CD4-positive, alpha-beta T cell treated with Interleukin-15 for 1 hour (primary cell): ENCODE measurements around the gene HCFC2.
A peak's percentile ranks its signal among the peaks of the same experiment; 100 is the strongest.
"Not testable (repeated sequence)": the region's sequence is repeated elsewhere in the genome, so short reads cannot be mapped to it uniquely, and the experiment has no call there.

Experiments used
- DNase-seq: peaks from one replicate; pipeline ENCODE4 v3.0.0-alpha.2; 2020

Gene HCFC2

DNA sequence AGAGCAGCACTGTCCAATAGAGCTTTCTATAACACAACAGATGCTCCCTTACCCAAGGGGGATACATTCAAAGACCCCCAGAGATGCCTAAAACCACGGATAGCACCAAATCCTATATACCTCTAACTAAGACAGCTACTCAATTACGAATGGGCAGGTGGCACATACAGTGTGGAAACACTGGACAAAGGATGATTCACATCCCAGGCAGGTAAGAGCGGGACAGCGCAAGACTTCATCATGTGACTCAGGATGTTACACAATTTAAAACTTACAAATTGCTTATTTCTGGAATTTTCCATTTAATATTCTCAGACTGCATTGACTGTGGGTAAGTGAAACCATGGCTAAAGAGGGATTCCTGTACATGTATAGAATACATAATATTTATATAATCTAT, 5.5 kb upstream of the HCFC2 start:
- no peak for DNase-seq

DNA sequence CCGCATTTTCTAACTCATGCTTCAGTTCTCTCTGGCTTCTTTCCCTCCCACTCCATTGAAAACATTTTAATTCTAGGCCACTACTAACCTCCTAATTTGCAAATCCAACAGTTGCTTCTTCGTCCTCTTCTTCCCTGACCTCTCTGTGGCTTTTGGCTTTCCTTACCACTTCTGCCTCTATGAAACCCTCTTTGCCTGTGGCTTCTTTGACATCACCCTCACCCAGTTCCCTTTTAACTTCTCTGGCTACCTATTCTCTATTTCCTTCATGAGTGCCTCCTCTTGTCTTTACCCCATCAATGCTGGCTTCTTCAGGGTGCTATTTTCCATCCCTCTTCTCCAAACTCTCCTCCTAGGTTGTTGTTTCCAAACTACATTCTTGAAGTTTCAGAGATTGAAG, 4.4 kb upstream of the HCFC2 start:
- no peak for DNase-seq

DNA sequence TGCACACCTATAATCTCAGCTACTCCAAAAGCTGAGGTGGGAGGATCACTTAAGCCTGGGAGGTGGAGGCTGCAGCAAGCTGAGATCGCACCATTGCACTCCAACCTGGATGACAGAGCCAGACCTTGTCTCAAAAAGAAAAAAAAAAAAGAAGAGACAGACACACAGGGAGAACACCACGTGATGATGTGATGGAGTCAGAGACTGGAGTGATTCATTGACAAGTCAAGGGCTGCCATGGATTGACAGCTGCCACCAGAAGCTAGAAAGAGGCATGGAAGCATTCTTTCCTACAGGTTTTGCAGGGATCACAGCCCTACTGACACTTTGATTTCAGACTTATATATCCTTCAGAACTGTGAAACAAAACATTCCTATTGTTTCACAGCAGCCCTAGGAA, 3.5 kb upstream of the HCFC2 start:
- DNase-seq = no peak

DNA sequence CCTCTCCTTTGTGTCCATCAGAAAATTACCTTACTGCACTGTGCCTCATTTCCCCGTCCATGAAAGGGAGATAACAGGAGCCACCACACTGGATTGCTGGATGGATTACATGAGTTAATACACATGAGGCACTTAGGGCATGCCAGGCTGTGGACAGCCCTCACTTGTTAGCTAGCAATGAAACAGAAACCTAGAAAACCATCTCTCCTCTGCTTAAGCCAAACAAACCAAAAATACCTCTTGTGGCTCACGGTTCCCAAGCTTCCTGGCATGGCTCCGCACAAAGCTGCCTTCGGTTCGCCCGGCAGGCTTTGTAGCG, 660 bp upstream of the HCFC2 start:
- DNase-seq = no peak

DNA sequence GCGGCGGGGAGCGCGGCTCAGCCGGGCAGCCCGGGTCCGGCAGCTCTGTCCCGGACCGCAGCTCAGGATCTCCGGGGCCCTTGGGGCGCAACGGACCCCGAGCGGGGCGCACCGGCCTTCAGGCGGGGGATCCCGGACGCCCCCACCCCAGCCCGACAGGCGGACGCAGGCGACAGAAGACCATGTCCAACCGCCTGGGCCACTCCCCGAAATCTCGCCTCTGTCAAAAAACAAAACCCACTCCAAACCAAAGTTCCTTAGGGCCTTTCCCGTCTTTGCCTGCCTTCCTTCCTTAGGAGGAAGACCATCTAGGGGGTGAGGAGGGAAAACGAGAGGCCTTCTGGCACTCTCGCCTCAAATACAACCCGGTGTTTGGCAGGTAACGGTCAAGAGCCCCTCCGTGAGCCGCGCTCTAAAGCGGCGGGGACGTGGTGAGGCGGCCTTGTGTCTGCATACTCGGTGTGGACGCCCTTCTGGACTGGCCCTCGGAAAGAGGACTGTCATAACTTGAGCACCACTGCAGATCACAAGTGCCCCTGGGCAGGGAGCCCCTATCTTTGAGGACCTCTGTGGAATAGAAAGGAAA, 604 bp downstream of the HCFC2 start:
- no peak for DNase-seq

DNA sequence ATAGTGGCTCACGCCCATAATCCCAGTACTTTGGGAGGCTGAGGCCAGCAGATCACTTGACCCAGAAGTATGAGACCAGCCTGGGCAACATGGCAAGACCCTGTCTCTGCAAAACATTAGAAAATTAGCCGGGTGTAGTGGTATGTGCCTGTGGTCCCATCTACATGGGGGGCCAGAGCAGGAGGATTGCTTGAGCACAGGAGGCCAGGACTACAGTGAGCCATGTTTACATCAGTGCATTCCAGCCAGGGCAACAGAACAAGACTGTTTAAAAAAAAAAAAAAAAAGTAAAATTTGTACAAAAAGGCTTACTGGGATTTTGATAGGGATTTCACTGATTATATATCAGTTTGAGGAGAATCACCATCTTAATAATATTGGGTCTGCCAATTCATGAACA, 7.8 kb downstream of the HCFC2 start:
- DNase-seq = no peak

DNA sequence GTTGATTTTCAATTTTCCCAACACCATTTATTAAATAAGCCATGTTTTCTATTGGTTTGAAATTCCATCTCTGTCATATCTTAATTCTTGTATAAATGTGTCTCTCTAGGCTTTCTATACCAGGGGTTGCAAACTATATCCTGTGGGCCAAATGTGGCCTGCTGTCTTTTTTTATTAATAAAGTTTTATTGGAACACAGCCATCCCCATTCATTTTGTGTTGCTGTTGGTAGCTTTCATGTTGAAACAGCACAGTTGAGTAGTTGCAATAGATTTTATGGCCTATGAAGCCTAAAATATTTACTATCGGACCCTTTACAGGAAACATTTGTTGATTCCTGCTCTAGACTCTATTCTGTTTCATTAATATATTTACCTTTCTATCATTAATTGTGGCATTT, 9.4 kb downstream of the HCFC2 start:
- DNase-seq = no peak

DNA sequence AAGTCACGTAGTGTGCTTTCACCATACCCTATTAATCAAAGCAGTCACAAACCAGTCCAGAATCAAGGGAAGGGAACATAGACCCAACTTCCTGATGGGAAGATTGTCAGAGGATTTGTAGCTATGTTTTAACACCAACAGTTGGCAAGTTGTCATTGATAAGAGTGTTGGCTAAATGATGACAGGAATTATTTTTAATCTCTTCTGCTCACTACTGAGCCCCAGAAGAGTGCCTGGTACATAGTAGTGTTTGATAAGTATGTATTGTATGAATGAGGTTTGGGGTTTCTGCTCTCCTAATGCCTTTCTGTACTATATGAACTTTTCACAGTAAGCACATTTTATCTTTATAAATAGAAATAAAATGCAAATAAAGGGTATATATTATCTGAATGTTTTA, 14.7 kb downstream of the HCFC2 start:
- DNase-seq = no peak

DNA sequence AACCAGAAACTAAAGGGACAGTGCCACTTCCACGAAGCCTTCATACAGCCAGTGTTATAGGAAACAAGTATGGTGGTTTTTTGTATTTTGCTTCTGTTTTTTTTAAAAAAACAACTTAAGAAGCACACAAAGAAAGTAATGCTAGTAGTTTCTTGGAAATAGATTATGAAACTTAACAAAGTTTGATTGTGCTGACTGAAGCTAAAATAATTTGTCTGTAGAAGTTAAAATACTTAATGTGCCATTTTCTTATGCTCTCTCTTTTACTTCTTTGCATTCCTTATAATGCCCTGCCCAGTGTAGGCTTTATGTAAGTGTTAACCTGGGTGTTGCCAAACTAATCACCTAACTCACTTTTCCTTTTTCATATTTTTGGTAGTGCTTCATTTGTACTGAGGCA, 16.4 kb downstream of the HCFC2 start:
- DNase-seq = no peak

DNA sequence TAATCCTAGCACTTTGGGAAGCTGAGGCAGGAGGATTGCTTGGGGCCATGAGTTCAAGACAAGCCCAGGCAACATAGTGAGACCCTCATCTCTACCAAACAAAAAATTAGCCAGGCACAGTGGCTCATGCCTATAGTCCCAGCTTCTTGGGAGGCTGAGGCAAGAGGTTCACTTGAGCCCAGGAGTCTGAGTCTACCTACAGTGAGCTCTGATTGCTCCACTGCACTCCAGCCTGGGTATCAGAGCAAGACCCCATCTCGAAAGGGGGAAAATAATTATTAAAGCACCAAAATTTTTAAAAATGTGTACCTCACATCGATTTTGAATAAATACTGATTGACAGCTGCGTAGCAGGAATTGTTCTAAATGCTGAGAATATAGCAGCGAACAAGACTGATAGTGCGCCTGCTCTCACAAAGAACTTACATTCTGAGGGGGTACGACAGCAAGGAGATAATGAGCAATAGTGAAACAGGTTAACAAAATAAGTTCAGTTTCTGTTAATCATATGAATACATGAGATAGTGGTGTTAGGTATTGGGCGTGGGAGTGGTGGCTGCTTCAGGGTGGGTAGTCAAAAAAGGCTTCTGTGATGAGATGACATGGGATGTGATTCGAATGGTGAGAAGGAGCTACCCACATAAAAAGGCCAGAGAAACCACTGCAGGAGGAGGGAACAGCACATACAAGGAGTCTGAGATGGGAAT, 19.6 kb downstream of the HCFC2 start:
- DNase-seq = no peak

DNA sequence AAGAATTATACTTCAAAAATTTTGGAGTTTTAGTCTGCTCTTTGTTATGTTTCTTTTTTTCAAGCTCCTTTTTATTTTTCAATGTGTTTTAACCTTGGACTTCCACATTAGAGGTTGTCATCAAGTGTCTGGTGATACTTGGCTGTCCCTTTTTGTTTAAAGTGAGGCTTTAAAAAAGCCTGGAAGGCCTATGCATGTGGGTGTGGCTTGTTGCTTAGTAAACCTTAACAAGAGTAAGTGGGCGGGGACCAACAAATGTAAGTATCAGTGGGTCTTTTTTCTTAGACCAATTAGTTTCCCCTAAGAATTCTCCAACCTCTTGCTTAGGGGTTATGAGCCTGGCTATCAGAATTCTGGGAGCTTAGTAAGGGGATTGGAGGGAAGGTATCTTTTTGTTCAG, 26.4 kb downstream of the HCFC2 start:
- no peak for DNase-seq

DNA sequence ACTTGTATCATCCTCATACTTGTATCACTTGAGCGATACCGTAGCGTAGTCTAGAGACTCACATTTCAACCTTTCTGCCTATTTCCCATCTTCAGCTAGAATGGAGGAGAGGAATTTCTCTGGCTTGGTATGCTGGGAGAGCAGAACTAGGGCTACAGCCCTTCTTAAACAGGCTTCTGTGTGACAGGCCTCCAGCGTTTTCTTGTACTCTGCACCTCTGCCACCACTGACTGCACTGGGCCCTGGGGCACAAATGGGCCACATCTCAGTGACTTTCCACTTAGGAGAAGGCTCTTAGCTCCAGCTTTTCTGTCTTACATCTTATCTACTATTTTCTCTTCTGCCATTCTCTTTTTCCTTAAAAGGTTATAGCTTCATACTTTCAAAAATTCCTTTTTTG, 26.8 kb downstream of the HCFC2 start:
- no peak for DNase-seq

DNA sequence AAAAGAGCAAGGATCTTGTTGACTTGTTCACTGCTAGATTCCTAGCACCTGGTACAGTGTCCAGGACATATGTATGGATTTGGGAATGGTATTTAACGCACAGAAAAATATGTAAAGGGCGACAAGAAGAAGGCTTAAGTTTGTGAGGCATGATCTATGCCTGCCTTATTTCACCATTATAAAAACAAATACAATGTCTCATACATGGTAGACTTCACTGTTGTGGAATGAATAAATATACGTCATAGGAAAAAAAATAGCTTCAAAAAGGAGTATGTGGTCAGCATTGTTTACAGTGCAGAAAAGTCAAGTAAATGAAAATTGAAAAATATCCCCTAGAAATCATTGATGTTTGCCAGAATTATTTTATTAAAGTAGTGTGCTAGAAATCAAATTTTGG, 30.0 kb downstream of the HCFC2 start:
- DNase-seq = no peak

DNA sequence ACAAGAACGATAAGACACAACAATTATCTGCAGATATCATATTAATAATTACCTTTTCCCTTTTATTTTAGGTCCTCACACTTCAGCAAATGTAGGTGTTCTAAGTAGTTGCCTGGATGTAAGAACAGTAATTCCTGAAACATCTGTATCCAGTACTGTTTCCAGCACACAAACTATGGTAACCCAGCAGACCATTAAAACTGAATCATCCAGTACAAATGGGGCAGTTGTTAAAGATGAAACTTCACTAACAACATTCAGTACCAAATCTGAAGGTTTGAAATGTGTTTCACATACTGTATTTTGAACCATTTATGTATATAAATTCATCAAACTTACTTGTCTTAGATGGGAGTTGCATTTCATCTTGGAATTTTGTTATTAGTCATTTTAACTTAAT, 31.0 kb downstream of the HCFC2 start:
- DNase-seq = no peak

DNA sequence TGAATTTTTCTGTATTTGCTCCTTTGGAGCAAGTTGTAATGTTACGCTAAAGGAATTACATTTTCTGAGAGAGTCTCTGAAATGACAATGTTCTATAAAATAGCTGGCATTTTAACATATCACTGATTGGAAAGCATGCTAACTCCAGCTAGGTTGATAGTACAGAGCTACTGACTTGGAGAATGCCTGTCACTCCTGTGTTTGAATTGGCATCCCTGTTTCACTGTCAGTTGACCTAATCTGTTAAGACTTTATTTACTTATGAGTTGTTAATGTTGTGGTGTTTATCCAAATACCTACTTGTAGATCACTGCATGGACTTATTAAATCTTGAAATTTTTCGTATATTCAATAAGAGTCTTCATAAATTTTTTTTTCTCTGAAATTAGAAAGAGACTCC, 33.6 kb downstream of the HCFC2 start:
- DNase-seq = no peak

DNA sequence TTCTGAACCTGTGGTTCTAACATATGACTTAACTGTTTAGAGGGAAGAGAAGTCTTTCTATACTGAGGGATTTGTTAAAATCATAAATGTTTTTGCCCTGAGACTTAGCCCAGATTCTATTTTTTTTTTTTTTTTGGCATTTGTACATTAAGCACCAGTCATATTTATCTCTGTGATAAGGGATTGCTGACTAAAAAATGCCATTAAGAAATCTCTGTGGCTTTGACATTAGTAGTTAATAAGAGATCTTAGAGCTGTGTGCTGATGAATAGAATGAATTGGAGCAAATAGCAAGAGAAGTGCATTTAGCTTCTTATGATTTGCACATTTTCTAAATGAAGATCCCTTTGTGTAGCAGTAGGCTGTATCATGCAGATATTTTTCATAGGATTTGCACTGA, 41.1 kb downstream of the HCFC2 start:
- no peak for DNase-seq

DNA sequence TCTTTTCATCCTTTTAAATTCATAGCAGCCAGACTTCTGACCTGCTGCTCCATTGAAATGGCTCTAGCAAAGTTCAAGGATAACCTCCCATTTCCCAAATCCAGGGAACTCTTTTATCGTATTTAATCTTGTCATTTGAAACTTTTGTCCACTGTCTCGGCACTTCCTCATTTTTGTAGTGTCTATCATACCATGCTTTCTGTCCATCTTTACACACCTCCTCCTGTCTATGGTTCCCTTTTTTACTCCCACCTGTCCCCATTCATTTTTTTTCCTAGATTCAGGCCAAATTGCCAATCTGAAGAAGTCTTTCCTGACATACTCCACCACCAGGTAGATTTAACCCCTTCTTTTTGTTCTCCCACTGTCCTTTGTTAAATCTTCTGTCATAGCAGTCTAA, 42.6 kb downstream of the HCFC2 start:
- DNase-seq = no peak

DNA sequence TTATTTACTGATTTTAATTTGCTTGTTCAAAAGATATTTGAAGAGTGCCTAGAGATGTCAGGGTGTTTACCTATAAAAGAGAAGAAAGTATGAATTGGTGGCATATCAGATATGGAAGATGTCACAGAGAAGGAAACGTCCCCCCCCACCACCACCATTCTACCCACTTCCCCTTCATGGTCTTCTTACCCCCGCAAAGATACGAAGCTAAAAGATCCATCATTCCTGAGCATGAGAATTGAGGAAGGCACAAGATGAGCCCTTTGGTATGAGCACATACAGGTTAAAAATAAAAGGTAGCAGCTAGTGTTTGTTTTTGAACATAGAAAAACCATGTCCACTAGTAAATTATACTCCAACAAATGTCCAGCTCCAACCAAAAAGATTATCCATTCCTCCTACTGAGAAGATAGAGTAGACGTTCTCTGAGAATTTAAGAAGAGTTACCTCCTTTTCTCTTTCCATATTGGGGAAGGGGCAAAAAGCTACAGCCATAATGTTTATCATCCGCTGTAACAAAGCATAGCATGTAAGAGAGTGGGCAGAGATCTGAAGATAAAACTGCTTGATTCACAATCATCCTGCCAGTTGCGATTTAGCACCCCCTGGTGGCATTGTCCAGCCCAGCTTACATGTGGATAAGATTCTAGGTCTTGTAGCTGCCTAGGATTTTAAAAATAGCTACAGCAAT, 44.6 kb downstream of the HCFC2 start:
- DNase-seq = peak; percentile 76

DNA sequence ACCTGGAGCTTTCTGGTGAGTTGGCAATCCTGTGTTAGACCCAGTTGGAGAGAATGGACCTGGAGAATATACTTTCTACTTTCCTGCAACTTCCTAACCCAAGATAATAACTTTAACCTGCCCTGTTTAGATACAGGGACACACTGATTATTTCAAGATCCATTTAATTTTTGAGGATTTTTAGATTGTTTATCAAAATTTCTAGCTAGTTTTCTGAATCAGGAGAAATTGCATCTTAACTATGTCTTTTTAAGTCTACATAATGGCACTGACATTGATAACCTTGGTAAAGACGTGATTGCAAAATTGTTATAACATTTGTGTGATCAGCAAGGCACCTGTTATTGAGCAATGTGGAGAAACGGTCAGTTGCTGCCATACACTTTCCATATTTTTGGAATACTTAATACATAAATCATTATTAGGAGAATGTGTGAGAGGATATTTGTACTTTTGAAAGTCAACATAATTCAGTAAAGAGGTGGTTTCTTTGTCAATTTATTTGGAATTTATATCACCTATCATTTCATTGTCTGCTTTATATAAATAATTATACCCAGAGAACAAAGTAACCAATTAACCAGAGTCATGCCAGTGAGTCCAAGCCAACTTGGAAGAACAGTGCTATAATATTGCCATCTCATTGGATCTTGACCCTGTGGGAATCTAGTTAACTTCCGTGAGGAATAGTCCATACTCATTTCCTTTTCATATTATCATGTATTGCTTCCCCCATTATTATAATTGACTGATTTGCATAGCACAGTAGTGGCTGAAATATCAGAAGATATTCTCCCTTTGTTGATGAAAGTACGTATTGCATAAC, 45.3 kb downstream of the HCFC2 start:
- no peak for DNase-seq

DNA sequence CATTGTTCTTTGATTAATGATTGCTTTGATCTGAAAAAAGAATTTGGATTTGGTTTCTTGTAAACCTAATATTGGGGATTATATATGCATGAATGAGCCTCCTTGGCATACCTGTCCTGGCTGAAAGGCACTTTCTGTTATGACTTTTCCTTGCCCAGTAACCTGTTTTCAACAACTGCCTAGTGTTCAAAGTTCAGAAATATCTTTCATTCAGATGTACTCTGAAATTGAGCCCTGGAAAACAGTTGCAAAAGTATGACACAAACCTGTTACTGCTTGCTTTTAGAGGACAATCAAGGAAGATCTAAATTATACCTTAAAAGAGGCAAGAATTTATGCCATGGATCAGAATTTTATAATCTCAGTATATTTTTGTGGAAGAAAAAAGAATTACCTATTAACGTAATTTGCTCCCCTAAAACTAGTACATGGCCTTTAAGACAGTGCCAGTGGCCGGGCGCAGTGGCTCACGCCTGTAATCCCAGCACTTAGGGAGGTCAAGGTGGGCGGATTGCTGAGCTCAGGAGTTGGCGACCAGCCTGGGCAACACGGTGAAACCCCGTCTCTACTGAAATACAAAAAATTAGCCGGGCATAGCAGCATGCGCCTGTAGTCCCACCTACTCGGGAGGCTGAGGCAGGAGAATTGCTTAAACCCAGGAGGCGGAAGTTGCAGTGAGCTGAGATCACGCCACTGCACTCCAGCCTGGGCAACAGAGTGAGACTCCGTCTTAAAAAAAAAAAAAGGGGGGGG, 50.7 kb downstream of the HCFC2 start:
- DNase-seq = not testable (repeated sequence)

DNA sequence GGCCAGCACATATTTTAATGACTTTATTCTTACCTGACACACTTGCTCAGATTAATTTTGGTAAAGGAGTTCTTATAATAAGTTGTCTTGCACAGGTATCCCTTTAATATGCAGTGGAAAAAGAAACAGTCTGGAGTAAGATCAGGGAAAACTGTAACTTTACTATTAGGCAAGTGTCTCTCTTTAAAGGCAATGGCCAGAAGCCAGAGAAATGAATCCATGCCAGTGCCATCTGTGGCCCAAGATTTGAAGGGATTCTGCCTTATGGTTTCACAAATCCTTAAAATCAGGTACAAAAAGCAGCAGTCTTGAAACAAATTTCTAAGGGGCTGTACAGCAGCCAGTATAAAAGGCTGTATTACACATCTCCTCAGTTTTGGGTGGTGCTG, 51.2 kb downstream of the HCFC2 start:
- no peak for DNase-seq

DNA sequence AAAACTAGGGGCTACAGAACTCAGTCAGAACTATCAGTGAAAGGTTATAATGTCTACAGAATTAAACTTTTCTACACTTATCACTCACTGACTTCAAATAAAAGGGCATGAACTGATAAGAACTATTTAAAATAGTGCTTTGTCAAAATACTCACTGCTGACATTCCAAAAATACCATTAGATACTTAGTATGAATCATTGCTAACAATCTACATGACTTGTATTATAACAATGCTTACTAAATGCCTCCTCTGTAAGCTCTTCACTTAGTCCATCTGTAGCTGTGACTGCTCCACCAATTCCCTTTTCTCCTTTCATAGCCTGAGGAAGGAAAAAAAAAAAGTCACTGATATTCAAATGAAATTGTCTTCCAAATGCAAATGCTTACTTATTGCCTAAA, 56.7 kb downstream of the HCFC2 start:
- no peak for DNase-seq

DNA sequence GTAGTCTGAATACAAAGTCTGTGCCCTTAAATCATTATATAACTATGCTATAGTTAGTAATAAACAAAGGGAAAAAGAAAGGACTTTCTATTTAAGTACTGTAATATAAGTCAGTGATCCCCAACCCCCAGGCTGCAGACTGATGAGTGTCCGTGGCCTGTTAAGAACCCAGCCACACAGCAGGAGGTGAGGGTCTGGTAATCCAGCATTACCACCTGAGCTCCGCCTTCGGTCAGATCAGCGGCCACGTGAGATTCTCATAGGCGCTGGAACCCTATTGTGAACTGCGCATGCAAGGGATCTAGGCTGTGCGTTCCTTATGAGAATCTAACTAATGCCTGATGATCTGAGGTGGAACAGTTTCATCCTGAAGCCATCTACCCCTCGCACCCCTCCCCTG, 58.0 kb downstream of the HCFC2 start:
- no peak for DNase-seq
